Measurements from ENCODE around the gene MAPKAPK2.

Gene MAPKAPK2

GRCh38 chr1:206666031-206666561 lies 18.6 kb upstream of the MAPKAPK2 start:
- H3K27me3 Mint-ChIP-seq: peaks cover 37 to 56% of the 10 kb centered on the region in 2 donors
- H3K9me3 Mint-ChIP-seq: no peaks in the 10 kb centered on the region
- peaks cover 24 to 44% of the 10 kb centered on the region in 2 donors for H3K4me1 Mint-ChIP-seq
- H3K27ac Mint-ChIP-seq: peak overlapping the region; percentile 20
- no peaks in the 10 kb centered on the region for H3K36me3 Mint-ChIP-seq
- ATAC-seq (replicated peaks): no peak
- DNase-seq: no peak
- no peak overlapping the region for H3K4me3 Mint-ChIP-seq

- Mint-ChIP-seq H3K27me3 (peaks cover 37 to 53% of the 10 kb centered on the region in 2 donors), H3K4me3 (no peak overlapping the region), H3K4me1 (peaks cover 24 to 44% of the 10 kb centered on the region in 2 donors)
Observed at GRCh38 chr1:206666954-206667665, 17.6 kb upstream of the MAPKAPK2 start.

DNA sequence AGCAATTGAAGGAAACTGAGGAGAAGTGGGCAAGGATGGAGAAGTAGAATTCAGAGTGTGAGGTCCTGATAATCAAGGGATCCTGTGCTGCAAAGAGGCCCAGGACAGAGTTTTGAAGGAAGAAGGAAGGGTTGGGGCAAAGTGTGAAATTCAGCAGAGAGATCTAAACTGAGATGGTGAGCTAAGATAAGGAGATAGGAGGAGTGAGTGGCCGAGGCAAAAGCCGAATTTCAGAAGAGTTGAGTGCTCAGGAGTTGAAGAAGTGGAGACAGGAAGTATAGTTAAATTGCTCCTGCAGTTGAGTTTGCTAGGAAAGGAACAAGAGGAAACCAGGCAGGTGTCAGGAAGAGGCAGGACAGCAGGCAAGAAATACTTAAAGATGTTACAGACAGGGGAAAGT lies 16.4 kb upstream of the MAPKAPK2 start:
- H3K27ac Mint-ChIP-seq: no peak overlapping the region
- H3K9me3 Mint-ChIP-seq: no peaks in the 10 kb centered on the region
- H3K27me3 Mint-ChIP-seq: peaks cover 31 to 42% of the 10 kb centered on the region in 2 donors
- H3K4me3 Mint-ChIP-seq: no peak overlapping the region
- no peak for DNase-seq
- no peaks in the 10 kb centered on the region for H3K36me3 Mint-ChIP-seq
- peaks cover 20 to 33% of the 10 kb centered on the region in 2 donors for H3K4me1 Mint-ChIP-seq
- ATAC-seq (replicated peaks): no peak

More at GRCh38 chr1:206666954-206667665, 17.6 kb upstream of the MAPKAPK2 start:
- no peak for ATAC-seq (replicated peaks)
- Mint-ChIP-seq H3K9me3 (no peaks in the 10 kb centered on the region), H3K27ac (no peak overlapping the region), H3K36me3 (no peaks in the 10 kb centered on the region)
- DNase-seq: no peak

GRCh38 chr1:206668874-206669410 lies 15.8 kb upstream of the MAPKAPK2 start:
- Mint-ChIP-seq H3K36me3 (no peaks in the 10 kb centered on the region), H3K27me3 (peaks cover 27 to 36% of the 10 kb centered on the region in 2 donors), H3K9me3 (no peaks in the 10 kb centered on the region), H3K4me1 (peaks cover 17 to 27% of the 10 kb centered on the region in 2 donors), H3K4me3 (no peak overlapping the region), H3K27ac (no peak overlapping the region)
- no peak for DNase-seq
- ATAC-seq (replicated peaks): no peak

- H3K4me1 Mint-ChIP-seq: peaks cover 15 to 24% of the 10 kb centered on the region in 2 donors
- DNase-seq (no peak), ATAC-seq (replicated peaks) (peak in 1 of 2 donors; percentile 54)
- H3K9me3 Mint-ChIP-seq: no peaks in the 10 kb centered on the region
- H3K27ac Mint-ChIP-seq: no peak overlapping the region
- H3K4me3 Mint-ChIP-seq: no peak overlapping the region
- no peaks in the 10 kb centered on the region for H3K36me3 Mint-ChIP-seq
- H3K27me3 Mint-ChIP-seq: peaks cover 36 to 43% of the 10 kb centered on the region in 2 donors
Observed at GRCh38 chr1:206672011-206672688, 12.6 kb upstream of the MAPKAPK2 start.

DNA sequence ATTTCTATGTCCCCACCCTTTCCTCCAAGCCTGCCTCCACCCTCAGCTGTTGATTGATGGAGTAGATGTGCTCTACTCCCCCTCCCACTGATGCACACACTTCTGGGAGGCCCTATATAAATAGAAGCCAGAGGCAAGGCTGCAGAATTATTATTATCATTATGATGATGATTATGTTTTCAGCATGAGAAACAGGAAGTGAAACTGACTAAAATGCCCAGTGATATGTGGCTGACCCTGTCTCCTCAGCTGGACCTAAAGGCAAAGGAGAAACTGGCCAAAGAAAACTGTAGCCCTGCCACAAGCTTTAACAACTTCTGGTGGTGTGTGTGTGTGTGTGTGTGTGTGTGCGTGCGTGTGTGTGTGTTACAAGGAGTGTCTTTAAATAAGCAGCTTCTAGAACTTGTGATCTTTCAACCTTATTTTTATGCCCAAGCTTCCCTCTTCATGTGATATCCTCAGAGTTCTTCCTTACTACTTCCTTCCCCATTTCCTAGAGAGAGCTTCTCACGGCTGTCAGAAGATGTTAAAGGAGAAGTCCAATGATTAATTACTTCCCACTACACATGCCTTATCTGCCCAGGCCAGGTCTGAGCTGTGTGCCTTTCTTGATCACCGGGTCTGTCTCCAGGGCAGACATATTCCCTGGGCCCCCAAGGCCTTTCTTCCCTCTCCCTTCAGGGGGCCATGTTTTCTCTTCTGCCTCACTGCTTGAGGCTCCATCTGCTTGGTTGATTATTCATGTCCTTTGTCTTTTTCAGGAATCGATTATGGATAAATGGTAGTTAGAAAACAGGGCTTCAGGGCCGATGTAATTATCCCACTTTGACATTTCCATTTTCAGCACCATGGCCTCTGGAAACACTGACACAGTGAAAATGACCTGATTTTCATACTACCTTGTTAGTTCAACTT lies 11.6 kb upstream of the MAPKAPK2 start:
- ATAC-seq (replicated peaks) (peak; percentile 72 to 76), DNase-seq (no peak)
- Mint-ChIP-seq H3K4me3 (no peak overlapping the region), H3K4me1 (peaks cover 15 to 25% of the 10 kb centered on the region in 2 donors), H3K9me3 (no peaks in the 10 kb centered on the region), H3K36me3 (no peaks in the 10 kb centered on the region), H3K27ac (no peak overlapping the region), H3K27me3 (peaks cover 30 to 42% of the 10 kb centered on the region in 2 donors)

- Mint-ChIP-seq H3K36me3 (no peaks in the 10 kb centered on the region), H3K27me3 (peaks cover 25 to 36% of the 10 kb centered on the region in 2 donors), H3K27ac (no peak overlapping the region), H3K9me3 (no peaks in the 10 kb centered on the region), H3K4me1 (peaks cover 20 to 32% of the 10 kb centered on the region in 2 donors), H3K4me3 (no peak overlapping the region)
- no peak for DNase-seq
- no peak for ATAC-seq (replicated peaks)
Observed at GRCh38 chr1:206674236-206674635, 10.5 kb upstream of the MAPKAPK2 start.

DNA sequence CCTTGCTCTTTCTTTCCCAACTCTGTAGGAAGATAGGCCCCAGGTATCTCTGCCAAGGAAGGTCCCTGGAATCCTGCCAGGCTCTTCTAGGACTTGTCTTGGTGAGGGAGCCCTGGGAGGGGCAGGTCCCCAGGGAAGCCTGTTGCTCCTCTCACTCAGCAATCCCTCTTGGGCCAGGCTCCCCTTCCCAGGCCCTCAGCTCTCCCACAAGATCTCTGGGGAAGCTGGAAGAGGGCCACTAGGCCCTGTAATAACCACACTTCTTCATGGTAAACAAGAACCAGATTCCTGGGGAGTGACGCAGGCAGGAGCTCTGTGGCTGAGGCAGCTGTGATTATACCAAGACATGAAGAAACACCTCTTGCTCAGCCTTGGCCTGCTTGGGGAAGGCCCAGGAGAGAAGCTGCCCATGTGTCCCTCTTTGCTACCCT lies 9.9 kb upstream of the MAPKAPK2 start:
- DNase-seq: no peak
- Mint-ChIP-seq H3K27ac (peak overlapping the region; percentile 25), H3K27me3 (peaks cover 25 to 36% of the 10 kb centered on the region in 2 donors), H3K4me1 (peaks cover 25 to 37% of the 10 kb centered on the region in 2 donors), H3K4me3 (no peak overlapping the region), H3K9me3 (no peaks in the 10 kb centered on the region), H3K36me3 (no peaks in the 10 kb centered on the region)
- no peak for ATAC-seq (replicated peaks)

GRCh38 chr1:206676499-206676898 lies 8.2 kb upstream of the MAPKAPK2 start:
- Mint-ChIP-seq H3K4me3 (no peak overlapping the region), H3K4me1 (peaks cover 34 to 53% of the 10 kb centered on the region in 2 donors), H3K9me3 (no peaks in the 10 kb centered on the region), H3K36me3 (no peaks in the 10 kb centered on the region), H3K27ac (peak overlapping the region; percentile 32), H3K27me3 (peaks cover 18 to 29% of the 10 kb centered on the region in 2 donors)
- DNase-seq (no peak), ATAC-seq (replicated peaks) (no peak)

GRCh38 chr1:206678490-206678889 lies 6.2 kb upstream of the MAPKAPK2 start:
- ATAC-seq (replicated peaks) (peak; percentile 12 to 13), DNase-seq (no peak)
- Mint-ChIP-seq H3K27ac (no peak overlapping the region), H3K4me3 (no peak overlapping the region), H3K4me1 (peaks cover 51 to 73% of the 10 kb centered on the region in 2 donors), H3K36me3 (no peaks in the 10 kb centered on the region), H3K9me3 (no peaks in the 10 kb centered on the region), H3K27me3 (peaks cover 18 to 29% of the 10 kb centered on the region in 2 donors)

DNA sequence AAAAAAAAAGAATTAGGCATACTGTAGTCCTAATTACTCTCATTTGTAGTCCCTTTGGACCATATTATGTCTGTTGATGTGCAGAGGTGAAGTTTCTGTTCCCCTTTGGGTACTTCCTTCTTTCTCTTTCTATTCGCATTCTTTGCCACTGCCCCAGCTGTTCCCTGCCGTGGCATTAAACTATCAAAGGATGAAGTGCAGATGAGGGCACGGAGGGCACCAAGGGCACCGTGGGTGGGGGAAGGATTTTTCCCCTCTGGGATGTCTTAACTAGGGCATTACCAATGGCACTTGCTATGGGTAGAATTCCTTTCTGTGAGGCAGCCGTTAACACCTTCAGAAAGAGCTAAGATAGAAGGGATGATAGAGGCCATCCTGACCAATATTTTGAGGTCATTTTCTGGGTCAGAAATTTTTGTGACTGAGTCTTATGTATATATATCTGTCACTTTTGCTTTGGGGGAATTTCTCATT lies 4.9 kb upstream of the MAPKAPK2 start:
- Mint-ChIP-seq H3K27ac (peak overlapping the region; percentile 92), H3K4me1 (peaks cover 58 to 86% of the 10 kb centered on the region in 2 donors), H3K36me3 (no peaks in the 10 kb centered on the region), H3K27me3 (peaks cover 17 to 25% of the 10 kb centered on the region in 2 donors), H3K9me3 (no peaks in the 10 kb centered on the region), H3K4me3 (peak overlapping the region; percentile 54 to 76)
- peak; percentile 91 to 92 for ATAC-seq (replicated peaks)
- DNase-seq: peak; percentile 73

- ATAC-seq (replicated peaks): no peak
- Mint-ChIP-seq H3K36me3 (no peaks in the 10 kb centered on the region), H3K4me3 (peak overlapping the region in 1 of 2 donors; percentile 54), H3K27me3 (peaks cover 11 to 20% of the 10 kb centered on the region in 2 donors), H3K27ac (peak overlapping the region; percentile 52), H3K4me1 (peaks cover 57 to 83% of the 10 kb centered on the region in 2 donors), H3K9me3 (no peaks in the 10 kb centered on the region)
- no peak for DNase-seq
Observed at GRCh38 chr1:206680279-206680678, 4.4 kb upstream of the MAPKAPK2 start.

DNA sequence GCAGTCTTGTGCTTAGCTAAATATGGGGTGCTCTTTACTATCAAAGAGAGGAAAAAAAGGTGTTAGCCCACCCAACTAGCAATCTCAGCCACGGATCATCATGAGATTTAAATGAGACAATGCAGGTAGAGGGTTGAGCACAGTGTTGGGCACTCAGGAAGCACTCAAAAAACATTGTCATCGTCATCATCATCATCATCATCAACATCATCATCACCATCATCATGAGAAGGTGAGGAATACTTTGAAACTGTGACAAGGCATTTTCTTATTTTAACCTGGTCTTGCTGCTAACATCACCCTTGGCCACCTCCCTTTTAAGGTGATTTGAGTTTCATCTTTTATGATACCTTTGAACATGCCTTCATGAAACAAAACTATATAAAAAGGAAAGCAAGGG lies 3.3 kb upstream of the MAPKAPK2 start:
- Mint-ChIP-seq H3K27ac (peak overlapping the region; percentile 31), H3K4me3 (no peak overlapping the region), H3K4me1 (peaks cover 57 to 79% of the 10 kb centered on the region in 2 donors), H3K9me3 (no peaks in the 10 kb centered on the region), H3K27me3 (peaks cover 4 to 13% of the 10 kb centered on the region in 2 donors), H3K36me3 (no peaks in the 10 kb centered on the region)
- no peak for ATAC-seq (replicated peaks)
- no peak for DNase-seq

Data from stimulated activated naive B cell treated with anti-CD40 and anti-IgM and Interleukin-4, amounts not matched to agents 10 μg/mL and 1 μg/mL and 100 μg/mL, for 72 hours (primary cell).